ENCODE measurements around the gene THADA.
"Not testable (repeated sequence)": the region's sequence is repeated elsewhere in the genome, so short reads cannot be mapped to it uniquely, and the experiment has no call there.

Gene THADA

GRCh38 chr2:43209204-43209717, 386.6 kb downstream of the THADA start:
- no peak for DNase-seq (ENCODE audit: low read depth in 2 of 2)

GRCh38 chr2:43207553-43208300, 388.1 kb downstream of the THADA start:
- no peak for DNase-seq (ENCODE audit: low read depth in 2 of 2)

GRCh38 chr2:43206602-43207001, 389.2 kb downstream of the THADA start:
- DNase-seq (ENCODE audit: low read depth in 2 of 2), result no peak

GRCh38 chr2:43203373-43203772, 392.5 kb downstream of the THADA start:
- no peak for DNase-seq (ENCODE audit: low read depth in 2 of 2)

GRCh38 chr2:43202289-43202688, 393.5 kb downstream of the THADA start:
- no peak for DNase-seq (ENCODE audit: low read depth in 2 of 2)

- DNase-seq (ENCODE audit: low read depth in 2 of 2), result no peak
Measured at GRCh38 chr2:43201497-43201896, 394.3 kb downstream of the THADA start.

- no peak for DNase-seq (ENCODE audit: low read depth in 2 of 2)
Measured at GRCh38 chr2:43201016-43201415, 394.8 kb downstream of the THADA start.

- no peak for DNase-seq (ENCODE audit: low read depth in 2 of 2)
Measured at GRCh38 chr2:43199492-43200488, 396.0 kb downstream of the THADA start.

GRCh38 chr2:43198263-43198662, 397.6 kb downstream of the THADA start:
- no peak for DNase-seq (ENCODE audit: low read depth in 2 of 2)

GRCh38 chr2:43197588-43197896, 398.3 kb downstream of the THADA start:
- DNase-seq (ENCODE audit: low read depth in 2 of 2), result no peak

GRCh38 chr2:43196768-43197587, 398.9 kb downstream of the THADA start:
- no peak for DNase-seq (ENCODE audit: low read depth in 2 of 2)

GRCh38 chr2:43194121-43194869, 401.5 kb downstream of the THADA start:
- no peak for DNase-seq (ENCODE audit: low read depth in 2 of 2)

GRCh38 chr2:43193652-43194120, 402.2 kb downstream of the THADA start:
- DNase-seq (ENCODE audit: low read depth in 2 of 2), result no peak

- DNase-seq (ENCODE audit: low read depth in 2 of 2), result no peak
Measured at GRCh38 chr2:43192744-43193651, 402.8 kb downstream of the THADA start.

GRCh38 chr2:43191947-43192516, 403.8 kb downstream of the THADA start:
- no peak for DNase-seq (ENCODE audit: low read depth in 2 of 2)

GRCh38 chr2:43190311-43191052, 405.4 kb downstream of the THADA start:
- DNase-seq (ENCODE audit: low read depth in 2 of 2), result no peak

- not testable (repeated sequence) for DNase-seq (ENCODE audit: low read depth in 2 of 2)
Measured at GRCh38 chr2:43189861-43190260, 406.0 kb downstream of the THADA start.

- no peak for DNase-seq (ENCODE audit: low read depth in 2 of 2)
Measured at GRCh38 chr2:43188561-43189386, 407.1 kb downstream of the THADA start.

Measured in fibroblast of skin of left biceps (primary cell).